ENCODE data around the gene CENPX. TPM values are rescaled to one million over a fixed set of nuclear protein-coding genes. Genes with fewer than 3 reads are reported as not detected.

CENPX gene
- total and polyA plus RNA-seq, 2 of the 13 experiments (the other 11 are each of a cell fraction or from before 2014, with no cell fraction given) = 92.7 to 170 TPM

- TF ChIP-seq IKZF5 (CRISPR knock-in tag; IDR thresholded peaks at IDR 0.05) (peak; percentile 17), ZNF446 (CRISPR knock-in tag; IDR thresholded peaks at IDR 0.05) (peak; percentile 88; the same call in 1 of the 2 replicates), CERS6 (CRISPR knock-in tag; IDR thresholded peaks at IDR 0.05) (no peak), ZFP41 (CRISPR knock-in tag; IDR thresholded peaks at IDR 0.05; ENCODE audit: borderline replicate concordance) (peak; percentile 67), ZFP82 (CRISPR knock-in tag; IDR thresholded peaks at IDR 0.05; ENCODE audit: borderline replicate concordance) (no peak; the same call in 1 of the 2 replicates), ZNF589 (CRISPR knock-in tag; conservative IDR thresholded peaks at IDR 0.05) (peak; percentile 94), ZBTB34 (CRISPR knock-in tag; IDR thresholded peaks at IDR 0.05) (peak; percentile 13; the same call in 1 of the 2 replicates), ZNF333 (CRISPR knock-in tag; IDR thresholded peaks at IDR 0.05; ENCODE audit: borderline replicate concordance) (no peak; the same call in 1 of the 2 replicates), MEIS2 (CRISPR knock-in tag; IDR thresholded peaks at IDR 0.05) (peak; percentile 45; the same call in 1 of the 2 replicates), NR1H2 (CRISPR knock-in tag; IDR thresholded peaks at IDR 0.05; ENCODE audit: borderline replicate concordance, low read depth) (peak; percentile 78; the same call in 1 of the 2 replicates), ZMYM3 (CRISPR knock-in tag; IDR thresholded peaks at IDR 0.05) (peak; percentile 59; the same call in 1 of the 2 replicates), THAP8 (CRISPR knock-in tag; IDR thresholded peaks at IDR 0.05; ENCODE audit: borderline replicate concordance) (no peak), ZNF274 (CRISPR knock-in tag; IDR thresholded peaks at IDR 0.05) (peak; percentile 87; the same call in 1 of the 2 replicates), ZNF260 (CRISPR knock-in tag; IDR thresholded peaks at IDR 0.05; ENCODE audit: borderline replicate concordance, low read depth) (0 out of 2 replicates have a peak, but pooled peaks have one; percentile 5), CCDC6 (CRISPR knock-in tag; IDR thresholded peaks at IDR 0.05) (peak; percentile 63; the same call in 1 of the 2 replicates), ZNF768 (CRISPR knock-in tag; IDR thresholded peaks at IDR 0.05) (peak; percentile 75; the same call in 1 of the 2 replicates), ZNF550 (CRISPR knock-in tag; IDR thresholded peaks at IDR 0.05; ENCODE audit: borderline replicate concordance) (peak; percentile 19), ZNF713 (CRISPR knock-in tag; IDR thresholded peaks at IDR 0.05) (peak; percentile 78; the same call in 1 of the 2 replicates), HNF4G (IDR thresholded peaks at IDR 0.05; ENCODE audit: borderline replicate concordance, low read depth, low read length) (no peak), HNF4G (CRISPR knock-in tag; IDR thresholded peaks at IDR 0.05; ENCODE audit: borderline replicate concordance, low read depth) (peak; percentile 33; the same call in 1 of the 2 replicates)
- TF ChIP-seq, protein P1, sequence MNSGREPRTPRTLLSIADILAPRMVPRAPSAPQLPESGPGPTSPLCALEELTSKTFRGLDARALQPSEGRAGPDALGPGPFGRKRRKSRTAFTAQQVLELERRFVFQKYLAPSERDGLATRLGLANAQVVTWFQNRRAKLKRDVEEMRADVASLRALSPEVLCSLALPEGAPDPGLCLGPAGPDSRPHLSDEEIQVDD (CRISPR knock-in tag; IDR thresholded peaks at IDR 0.05; ENCODE audit: borderline replicate concordance) = 0 out of 2 replicates have a peak, but pooled peaks have one; percentile 78
Measured at GRCh38 chr17:81995463-81996231, 27.0 kb downstream of the CENPX start (continued).

All from HepG2 (cell line).